Measurements from ENCODE around the gene BMP10. TPM values are rescaled to one million over a fixed set of nuclear protein-coding genes. Genes with fewer than 3 reads are reported as not detected.

The BMP10 gene, protein sequence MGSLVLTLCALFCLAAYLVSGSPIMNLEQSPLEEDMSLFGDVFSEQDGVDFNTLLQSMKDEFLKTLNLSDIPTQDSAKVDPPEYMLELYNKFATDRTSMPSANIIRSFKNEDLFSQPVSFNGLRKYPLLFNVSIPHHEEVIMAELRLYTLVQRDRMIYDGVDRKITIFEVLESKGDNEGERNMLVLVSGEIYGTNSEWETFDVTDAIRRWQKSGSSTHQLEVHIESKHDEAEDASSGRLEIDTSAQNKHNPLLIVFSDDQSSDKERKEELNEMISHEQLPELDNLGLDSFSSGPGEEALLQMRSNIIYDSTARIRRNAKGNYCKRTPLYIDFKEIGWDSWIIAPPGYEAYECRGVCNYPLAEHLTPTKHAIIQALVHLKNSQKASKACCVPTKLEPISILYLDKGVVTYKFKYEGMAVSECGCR
- total RNA-seq = not detected

GRCh38 chr2:68871159-68871764, at the start of gene BMP10:
TSS of gene BMP10 (minus strand) at chr2:68871397. CDS start at chr2:68871358, 39 bp downstream.
- no peaks in the 10 kb centered on the region for H3K9me3 Mint-ChIP-seq
- ChIA-PET POLR2A (no interaction called here), CTCF (interaction anchor here (1.0 kb wide), 1 partner anchor 436 kb away, joined by 3 read pairs; no protein-coding TSS in a partner anchor)
- intact Hi-C loops (cut with micrococcal nuclease) = no loop called here
- H3K36me3 Mint-ChIP-seq = no peaks in the 10 kb centered on the region
- H3K4me3 Mint-ChIP-seq = no peak within 1 kb of the TSS
- DNase-seq = no peak
- H3K27ac Mint-ChIP-seq = no peak within 1 kb of the TSS
- peaks cover 2% of the 10 kb centered on the region for H3K27me3 Mint-ChIP-seq
- peaks cover 5% of the 10 kb centered on the region for H3K4me1 Mint-ChIP-seq (ENCODE audit: low read depth)

DNA sequence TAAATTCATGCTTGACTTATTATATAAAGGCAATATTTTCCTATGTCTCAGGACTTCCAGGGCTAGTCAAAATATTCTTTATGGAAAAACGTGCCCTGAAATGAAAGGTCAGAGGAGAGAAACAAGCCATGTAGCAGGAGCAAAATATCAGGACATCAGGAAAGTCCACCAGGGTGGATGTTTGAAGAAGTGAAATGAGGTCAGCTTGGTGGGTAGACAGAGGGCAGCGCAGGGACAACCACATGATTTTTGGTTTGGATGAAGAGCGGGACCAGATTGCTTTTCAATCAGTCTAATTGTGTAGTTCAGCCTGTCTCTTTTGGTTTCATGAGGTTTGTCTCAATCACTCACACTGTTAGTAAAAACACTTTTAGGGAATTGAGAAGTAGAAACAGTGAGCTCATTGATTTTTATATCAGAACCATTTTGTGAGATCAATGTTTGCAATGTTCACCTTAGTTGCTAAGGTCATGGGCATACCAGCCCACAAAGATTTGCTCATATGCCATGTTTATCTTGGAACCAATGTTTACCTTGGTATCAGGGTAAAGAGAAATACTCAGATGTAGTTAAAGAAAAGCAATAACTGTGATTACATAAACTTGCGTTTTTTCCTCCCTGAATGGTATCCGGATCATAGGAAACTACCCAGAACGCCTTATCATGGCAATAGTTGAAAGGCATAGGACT, 49.4 kb upstream of the BMP10 start:
- no peak for DNase-seq
- intact Hi-C loops (cut with micrococcal nuclease) = no loop called here
- Mint-ChIP-seq H3K4me3 (no peak overlapping the region), H3K4me1 (ENCODE audit: low read depth) (peaks cover 6% of the 10 kb centered on the region), H3K27ac (no peak overlapping the region), H3K27me3 (no peaks in the 10 kb centered on the region), H3K9me3 (no peaks in the 10 kb centered on the region), H3K36me3 (no peaks in the 10 kb centered on the region)
- ChIA-PET POLR2A (interaction anchor here (0.6 kb wide), 1 partner anchor 13 kb away, joined by 4 read pairs; no protein-coding TSS in a partner anchor), CTCF (interaction anchor here (0.7 to 3.5 kb wide), 5 partner anchors 22 to 457 kb away, joined by 3 to 13 read pairs (median 5); no protein-coding TSS in a partner anchor)

- no peak overlapping the region for H3K27ac Mint-ChIP-seq
- H3K9me3 Mint-ChIP-seq = no peaks in the 10 kb centered on the region
- no peaks in the 10 kb centered on the region for H3K36me3 Mint-ChIP-seq
- no peaks in the 10 kb centered on the region for H3K4me1 Mint-ChIP-seq (ENCODE audit: low read depth)
- ChIA-PET CTCF (interaction anchor here (1.0 to 3.5 kb wide), 7 partner anchors 26 to 455 kb away, joined by 3 to 13 read pairs (median 4); no protein-coding TSS in a partner anchor), POLR2A (no interaction called here)
- H3K27me3 Mint-ChIP-seq = no peaks in the 10 kb centered on the region
- intact Hi-C loops (cut with micrococcal nuclease) = loop anchor here (10.0 kb wide), 1 partner anchor 324 kb away; no protein-coding TSS in a partner anchor
- no peak for DNase-seq
- no peak overlapping the region for H3K4me3 Mint-ChIP-seq
Measured at GRCh38 chr2:68918497-68918896, 47.3 kb upstream of the BMP10 start.

- POLR2A ChIA-PET = no interaction called here
- Mint-ChIP-seq H3K27me3 (no peaks in the 10 kb centered on the region), H3K36me3 (no peaks in the 10 kb centered on the region), H3K4me1 (ENCODE audit: low read depth) (no peaks in the 10 kb centered on the region), H3K9me3 (no peaks in the 10 kb centered on the region), H3K4me3 (no peak overlapping the region), H3K27ac (no peak overlapping the region)
- DNase-seq = no peak
- CTCF ChIA-PET = interaction anchor here (0.6 to 1.4 kb wide), 8 partner anchors 9 to 214 kb away, joined by 3 to 6 read pairs (median 4); no protein-coding TSS in a partner anchor
- intact Hi-C loops (cut with micrococcal nuclease) = loop anchor here (10.0 kb wide), 1 partner anchor 322 kb away; no protein-coding TSS in a partner anchor
Measured at GRCh38 chr2:68917034-68917718, 46.0 kb upstream of the BMP10 start.

- Mint-ChIP-seq H3K4me1 (ENCODE audit: low read depth) (no peaks in the 10 kb centered on the region), H3K4me3 (no peak overlapping the region), H3K27ac (no peak overlapping the region), H3K9me3 (no peaks in the 10 kb centered on the region), H3K36me3 (no peaks in the 10 kb centered on the region), H3K27me3 (no peaks in the 10 kb centered on the region)
- DNase-seq = no peak
- CTCF ChIA-PET = interaction anchor here (2.0 kb wide), 1 partner anchor 9 kb away, joined by 9 read pairs; no protein-coding TSS in a partner anchor
- POLR2A ChIA-PET = no interaction called here
- intact Hi-C loops (cut with micrococcal nuclease) = loop anchor here (10.0 kb wide), 1 partner anchor 321 kb away; no protein-coding TSS in a partner anchor
Measured at GRCh38 chr2:68916226-68916625, 45.0 kb upstream of the BMP10 start.

DNA sequence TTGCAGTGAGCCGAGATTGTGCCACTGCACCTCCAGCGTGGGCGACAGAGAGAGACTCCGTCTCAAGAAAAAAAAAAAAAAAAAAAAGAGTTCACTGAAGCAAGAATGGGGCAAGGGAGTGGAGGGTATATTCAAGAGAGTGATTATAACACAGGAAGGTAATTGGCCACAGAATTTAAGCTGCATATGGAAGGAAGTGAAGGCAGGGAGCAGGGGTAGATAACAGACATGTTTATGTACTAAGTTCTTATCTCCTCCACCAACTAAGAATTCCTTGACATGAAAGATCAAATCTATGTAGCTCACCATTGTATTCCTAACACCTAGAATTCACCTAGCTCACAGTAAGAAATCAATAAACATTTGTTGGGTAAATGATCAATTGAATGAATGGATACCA, 44.2 kb upstream of the BMP10 start:
- no peak for DNase-seq
- H3K27ac Mint-ChIP-seq = no peak overlapping the region
- intact Hi-C loops (cut with micrococcal nuclease) = loop anchor here (10.0 kb wide), 1 partner anchor 321 kb away; no protein-coding TSS in a partner anchor
- ChIA-PET CTCF (interaction anchor here (0.7 to 2.3 kb wide), 4 partner anchors 8 to 207 kb away, joined by 3 to 12 read pairs (median 6); no protein-coding TSS in a partner anchor), POLR2A (no interaction called here)
- H3K9me3 Mint-ChIP-seq = no peaks in the 10 kb centered on the region
- peaks cover 2% of the 10 kb centered on the region for H3K4me1 Mint-ChIP-seq (ENCODE audit: low read depth)
- H3K4me3 Mint-ChIP-seq = no peak overlapping the region
- H3K27me3 Mint-ChIP-seq = no peaks in the 10 kb centered on the region
- H3K36me3 Mint-ChIP-seq = no peaks in the 10 kb centered on the region

DNA sequence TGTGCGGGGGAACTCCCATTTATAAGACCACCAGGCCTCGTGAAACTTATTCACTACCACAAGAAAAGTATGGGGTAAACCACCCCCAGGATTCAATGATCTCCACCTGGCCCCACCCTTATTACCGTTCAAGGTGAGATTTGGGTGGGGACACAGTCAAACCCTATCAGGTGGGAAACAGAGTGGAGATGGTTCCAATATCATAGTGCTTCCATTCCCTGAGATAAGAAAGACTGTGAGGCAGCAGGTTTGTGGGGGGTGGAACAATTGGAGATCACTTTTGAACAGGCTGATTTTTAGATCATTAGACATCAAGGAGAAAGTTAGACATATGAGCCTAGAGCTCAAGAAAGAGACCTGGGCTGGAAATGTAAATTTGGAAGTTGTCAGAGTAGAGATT, 42.2 kb upstream of the BMP10 start:
- Mint-ChIP-seq H3K4me3 (no peak overlapping the region), H3K27ac (no peak overlapping the region), H3K9me3 (no peaks in the 10 kb centered on the region), H3K27me3 (no peaks in the 10 kb centered on the region), H3K36me3 (no peaks in the 10 kb centered on the region), H3K4me1 (ENCODE audit: low read depth) (peaks cover 21% of the 10 kb centered on the region)
- CTCF ChIA-PET = interaction anchor here (0.7 to 3.4 kb wide), 6 partner anchors 12 to 450 kb away, joined by 3 to 29 read pairs (median 12); no protein-coding TSS in a partner anchor
- POLR2A ChIA-PET = no interaction called here
- no peak for DNase-seq
- intact Hi-C loops (cut with micrococcal nuclease) = loop anchor here (10.0 kb wide), 1 partner anchor 319 kb away; no protein-coding TSS in a partner anchor

DNA sequence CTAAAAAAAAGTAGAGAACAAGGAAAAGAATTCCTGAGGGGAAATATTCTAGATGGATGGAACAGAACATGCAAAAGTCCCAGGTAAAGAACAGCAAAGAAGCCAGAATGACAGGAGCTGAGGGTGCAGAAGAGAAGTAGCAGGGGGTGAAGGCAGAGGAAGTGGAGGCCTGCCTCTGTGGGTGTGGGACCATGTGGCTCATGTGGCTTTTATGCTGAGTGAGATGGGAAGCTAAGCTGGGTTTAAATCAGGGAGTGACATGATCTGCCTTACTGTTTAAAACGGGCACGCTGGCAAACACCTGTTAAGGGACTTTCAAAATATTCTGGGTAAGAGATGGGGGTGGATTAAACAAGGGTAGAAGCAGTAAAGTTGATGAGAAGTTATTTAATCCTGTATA, 41.5 kb upstream of the BMP10 start:
- Mint-ChIP-seq H3K4me1 (ENCODE audit: low read depth) (peaks cover 27% of the 10 kb centered on the region), H3K4me3 (no peak overlapping the region), H3K9me3 (no peaks in the 10 kb centered on the region), H3K27ac (no peak overlapping the region), H3K27me3 (no peaks in the 10 kb centered on the region), H3K36me3 (no peaks in the 10 kb centered on the region)
- intact Hi-C loops (cut with micrococcal nuclease) = loop anchor here (10.0 kb wide), 1 partner anchor 318 kb away; no protein-coding TSS in a partner anchor
- peak; percentile 78 for DNase-seq
- ChIA-PET CTCF (interaction anchor here (0.7 to 3.4 kb wide), 5 partner anchors 13 to 204 kb away, joined by 3 to 29 read pairs (median 12); no protein-coding TSS in a partner anchor), POLR2A (no interaction called here)

- ChIA-PET CTCF (interaction anchor here (0.7 to 3.4 kb wide), 8 partner anchors 13 to 317 kb away, joined by 3 to 29 read pairs (median 6); no protein-coding TSS in a partner anchor), POLR2A (no interaction called here)
- intact Hi-C loops (cut with micrococcal nuclease) = loop anchor here (10.0 kb wide), 1 partner anchor 317 kb away; no protein-coding TSS in a partner anchor
- Mint-ChIP-seq H3K4me3 (no peak overlapping the region), H3K36me3 (no peaks in the 10 kb centered on the region), H3K9me3 (no peaks in the 10 kb centered on the region), H3K27ac (no peak overlapping the region), H3K27me3 (no peaks in the 10 kb centered on the region), H3K4me1 (ENCODE audit: low read depth) (peaks cover 30% of the 10 kb centered on the region)
- no peak for DNase-seq
Measured at GRCh38 chr2:68912111-68912510, 40.9 kb upstream of the BMP10 start.

DNA sequence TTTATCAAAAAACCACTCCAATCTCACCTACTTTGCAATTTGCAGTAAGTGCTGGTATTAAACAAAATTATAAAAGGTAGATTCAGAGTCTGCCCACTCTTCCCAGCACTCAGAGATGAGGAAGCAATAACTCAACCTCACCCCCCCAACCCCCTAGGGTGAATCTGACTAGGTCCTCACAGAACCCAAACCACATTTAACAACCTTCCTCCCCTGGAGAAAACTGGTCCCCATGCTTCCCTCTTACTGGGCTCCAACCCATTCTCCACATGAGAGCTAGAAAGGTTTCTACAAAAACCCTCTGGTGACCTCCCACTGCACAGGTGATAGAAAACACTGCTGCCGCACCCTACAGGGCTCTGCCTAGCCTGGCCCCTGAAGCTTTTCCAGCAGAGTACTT, 40.5 kb upstream of the BMP10 start:
- Mint-ChIP-seq H3K4me1 (ENCODE audit: low read depth) (peaks cover 32% of the 10 kb centered on the region), H3K4me3 (no peak overlapping the region), H3K36me3 (no peaks in the 10 kb centered on the region), H3K27me3 (no peaks in the 10 kb centered on the region), H3K27ac (peak overlapping the region; percentile 66), H3K9me3 (no peaks in the 10 kb centered on the region)
- intact Hi-C loops (cut with micrococcal nuclease) = loop anchor here (10.0 kb wide), 1 partner anchor 317 kb away; no protein-coding TSS in a partner anchor
- CTCF ChIA-PET = interaction anchor here (0.7 to 3.4 kb wide), 8 partner anchors 14 to 316 kb away, joined by 3 to 29 read pairs (median 6); no protein-coding TSS in a partner anchor
- POLR2A ChIA-PET = no interaction called here
- peak; percentile 42 for DNase-seq

DNA sequence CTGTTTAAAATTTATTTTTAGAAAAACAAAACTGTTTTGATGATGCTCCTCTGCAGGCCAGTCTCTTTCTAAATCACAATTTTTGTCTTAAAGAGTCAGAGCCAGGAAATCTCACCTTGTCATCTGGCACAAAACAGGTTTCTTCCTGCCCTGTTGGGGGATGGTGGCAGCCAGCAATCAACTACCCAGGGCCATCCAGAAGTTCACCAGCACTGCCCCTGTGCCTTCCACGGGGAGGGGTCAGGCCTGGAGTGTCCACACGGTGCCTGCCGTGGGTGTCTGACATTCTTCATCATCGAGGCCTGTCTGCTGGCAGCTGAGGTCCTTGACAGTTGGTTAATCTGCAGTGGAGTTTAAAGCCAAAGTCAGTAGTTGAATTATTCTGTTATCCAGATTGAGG, 40.0 kb upstream of the BMP10 start:
- Mint-ChIP-seq H3K9me3 (no peaks in the 10 kb centered on the region), H3K4me1 (ENCODE audit: low read depth) (peaks cover 36% of the 10 kb centered on the region), H3K27me3 (no peaks in the 10 kb centered on the region), H3K4me3 (no peak overlapping the region), H3K27ac (peak overlapping the region; percentile 66), H3K36me3 (no peaks in the 10 kb centered on the region)
- ChIA-PET CTCF (interaction anchor here (0.7 to 3.4 kb wide), 7 partner anchors 14 to 316 kb away, joined by 3 to 29 read pairs (median 4); no protein-coding TSS in a partner anchor), POLR2A (no interaction called here)
- peak; percentile 44 for DNase-seq
- intact Hi-C loops (cut with micrococcal nuclease) = loop anchor here (10.0 kb wide), 1 partner anchor 316 kb away; no protein-coding TSS in a partner anchor
